ENCODE data around the gene FABP7.
A peak's percentile ranks its signal among the peaks of the same experiment; 100 is the strongest.

FABP7 gene

GRCh38 chr6:122760330-122760729 is 19.2 kb upstream of the FABP7 start:
- no peak for DNase-seq

GRCh38 chr6:122766256-122766655 is 13.3 kb upstream of the FABP7 start:
- DNase-seq: no peak

GRCh38 chr6:122770835-122771601 is 8.5 kb upstream of the FABP7 start:
- DNase-seq: no peak

- peak; percentile 34 for DNase-seq
These were observed 6.6 kb upstream of the FABP7 start for GRCh38 chr6:122772724-122773415.

GRCh38 chr6:122775975-122776374 is 3.5 kb upstream of the FABP7 start:
- no peak for DNase-seq

GRCh38 chr6:122778302-122778701 is 1.2 kb upstream of the FABP7 start:
- no peak for DNase-seq

GRCh38 chr6:122778985-122779661 is 393 bp upstream of the FABP7 start:
- no peak for DNase-seq

- no peak for DNase-seq
These were observed 598 bp downstream of the FABP7 start for GRCh38 chr6:122780114-122780513.

- DNase-seq: no peak
These were observed 2.2 kb downstream of the FABP7 start for GRCh38 chr6:122781716-122782115.

- no peak for DNase-seq
These were observed 3.9 kb downstream of the FABP7 start for GRCh38 chr6:122783401-122783800.

GRCh38 chr6:122785891-122786290 is 6.4 kb downstream of the FABP7 start:
- no peak for DNase-seq

GRCh38 chr6:122787721-122788120 is 8.2 kb downstream of the FABP7 start:
- DNase-seq: no peak

GRCh38 chr6:122788208-122788607 is 8.7 kb downstream of the FABP7 start:
- no peak for DNase-seq

GRCh38 chr6:122788663-122789181 is 9.2 kb downstream of the FABP7 start:
- no peak for DNase-seq

GRCh38 chr6:122789182-122790027 is 9.9 kb downstream of the FABP7 start, which contains the start of gene SMPDL3A:
Gene SMPDL3A (plus strand): TSS chr6:122789258. CDS start chr6:122789347, 89 bp downstream.
- DNase-seq: peak; percentile 80

GRCh38 chr6:122790028-122790422 is 10.5 kb downstream of the FABP7 start:
- DNase-seq: peak; percentile 80

- DNase-seq: no peak
These were observed 11.2 kb downstream of the FABP7 start for GRCh38 chr6:122790423-122791309.

GRCh38 chr6:122791310-122791679 is 11.8 kb downstream of the FABP7 start:
- DNase-seq: no peak

GRCh38 chr6:122792766-122793165 is 13.2 kb downstream of the FABP7 start:
- no peak for DNase-seq

GRCh38 chr6:122797537-122797936 is 18.0 kb downstream of the FABP7 start:
- no peak for DNase-seq

- no peak for DNase-seq
These were observed 18.7 kb downstream of the FABP7 start for GRCh38 chr6:122798099-122798641.
